PC-9 (cell line): ENCODE results near the gene HS3ST3A1. TPM values are rescaled to one million over a fixed set of nuclear protein-coding genes. Genes with fewer than 3 reads are reported as not detected.

ENCODE experiments used
- BruUV-seq: library from RNA; stranded (reverse); fragments of 400-500 nt; replicated peaks from 2 replicates; lab custom pipeline; 2021; lab: Mats Ljungman, UMichigan
- CTCF ChIA-PET: fragments of 300-600 bp; sonication (Branson Sonifier 250); formaldehyde crosslinking; loops from one replicate; lab custom pipeline; 2022; ENCODE audit warnings: antibody characterized with exemption; lab: Charles Lee
- POLR2A ChIA-PET: fragments of 300-600 bp; sonication (Branson Sonifier 250); formaldehyde crosslinking; loops from one replicate; lab custom pipeline; 2022; ENCODE audit warnings: antibody characterized with exemption; ENCODE audit not compliant: unreplicated experiment; lab: Charles Lee
- DNase-seq, 2 experiments: peaks; one replicate each; pipeline versions ENCODE4 v3.0.0 to v3.0.0-alpha.2; 2015 to 2022; ENCODE audit warnings: mixed read lengths in 1 of 2
- H2AFZ ChIP-seq: fragments of 200-600 bp; sonication (generic); 2 replicates; pipeline ENCODE4 v1.8.1; 2017; ENCODE audit warnings: antibody characterized with exemption
- H3F3A ChIP-seq: fragments of 200-600 bp; sonication (generic); 2 replicates; pipeline ENCODE4 v1.8.1; 2017; ENCODE audit warnings: antibody characterized with exemption, mild to moderate bottlenecking, low read depth; ENCODE audit not compliant: insufficient read depth
- H3K27ac ChIP-seq: fragments of 200-600 bp; sonication (generic); 2 replicates; pipeline ENCODE4 v1.6.1; 2016; ENCODE audit warnings: mixed run types
- H3K27me3 ChIP-seq: fragments of 200-600 bp; sonication (generic); 2 replicates; pipeline ENCODE4 v1.6.1; 2016; ENCODE audit warnings: low read depth, mixed run types; ENCODE audit not compliant: insufficient read depth
- H3K36me3 ChIP-seq: fragments of 200-600 bp; sonication (generic); 2 replicates; pipeline ENCODE4 v1.6.1; 2016; ENCODE audit warnings: low read depth, mixed run types
- H3K4me1 ChIP-seq: fragments of 200-600 bp; sonication (generic); replicated peaks from 2 replicates; pipeline ENCODE4 v1.6.1; 2016; ENCODE audit warnings: mixed run types; ENCODE audit not compliant: insufficient read depth
- H3K4me2 ChIP-seq: fragments of 200-600 bp; sonication (generic); 2 replicates; pipeline ENCODE4 v1.6.1; 2017; ENCODE audit warnings: mixed run types
- H3K4me3 ChIP-seq: fragments of 200-600 bp; sonication (generic); 2 replicates; pipeline ENCODE4 v1.6.1; 2016; ENCODE audit warnings: mixed run types
- H3K79me2 ChIP-seq: fragments of 200-600 bp; sonication (generic); 2 replicates; pipeline ENCODE4 v1.6.1; 2017; ENCODE audit warnings: low read depth, mixed run types
- H3K9me2 ChIP-seq: fragments of 200-600 bp; sonication (generic); 2 replicates; pipeline ENCODE4 v1.8.1; 2017; ENCODE audit warnings: mild to moderate bottlenecking; ENCODE audit not compliant: insufficient read depth
- H3K9me3 ChIP-seq: fragments of 200-600 bp; sonication (generic); 2 replicates; pipeline ENCODE4 v1.8.1; 2016; ENCODE audit warnings: low read depth; ENCODE audit not compliant: insufficient read depth
- H4K20me1 ChIP-seq: fragments of 200-600 bp; sonication (generic); 2 replicates; pipeline ENCODE4 v1.8.1; 2017; ENCODE audit not compliant: insufficient read depth
- EZH2 ChIP-seq: fragments of 200-600 bp; sonication (generic); IDR thresholded peaks from 2 replicates; pipeline ENCODE4 v1.8.0; 2017; ENCODE audit warnings: antibody characterized with exemption, low read depth
- intact Hi-C: fragments of 100-400 bp; cut with micrococcal nuclease; formaldehyde crosslinking; loops from one replicate; pipeline ENCODE4 v1.10.0; 2022; ENCODE audit not compliant: unreplicated experiment
- total RNA-seq: library from RNA; stranded (reverse); gene quantifications from 2 replicates; pipeline ENCODE4 v1.2.3, GENCODE V29; 2021
- TF ChIP-seq, protein P1 (sequence below): fragments of 200-600 bp; sonication (generic); conservative IDR thresholded peaks from 2 replicates; pipeline ENCODE4 v1.6.1; 2017; ENCODE audit warnings: mixed run types, antibody characterized with exemption, mild to moderate bottlenecking, moderate library complexity

HS3ST3A1 gene
- total RNA-seq, 1 experiment from 2014 or later: not detected

DNA sequence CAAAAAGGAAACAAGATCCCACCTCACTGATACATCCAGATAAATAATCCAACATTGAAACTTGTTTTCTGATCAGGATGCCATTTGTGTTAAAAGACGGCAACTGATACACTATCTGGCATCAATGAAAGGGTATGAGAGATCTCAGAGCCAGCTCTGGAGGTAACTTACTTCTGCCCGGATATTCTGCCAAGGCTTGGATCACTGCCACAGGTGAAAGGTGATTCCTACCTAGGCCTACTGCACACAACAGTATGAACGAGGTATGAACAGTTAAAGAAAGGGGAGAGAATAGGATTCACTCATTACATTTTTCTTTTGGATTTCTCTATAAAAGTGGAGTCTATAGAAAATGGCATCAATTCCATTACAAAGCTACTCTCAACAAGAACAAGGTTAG lies 136.1 kb downstream of the HS3ST3A1 start:
- Histone ChIP-seq H3K4me1 (no peaks in the 10 kb centered on the region), H3K4me2 (no peak overlapping the region), H2AFZ (no peak overlapping the region), H4K20me1 (no peaks in the 10 kb centered on the region), H3F3A (no peaks in the 10 kb centered on the region), H3K9me3 (no peaks in the 10 kb centered on the region), H3K4me3 (no peak overlapping the region), H3K9me2 (no peaks in the 10 kb centered on the region), H3K36me3 (no peaks in the 10 kb centered on the region), H3K27ac (no peak overlapping the region), H3K79me2 (no peaks in the 10 kb centered on the region), H3K27me3 (no peaks in the 10 kb centered on the region)
- TF ChIP-seq, protein P1, sequence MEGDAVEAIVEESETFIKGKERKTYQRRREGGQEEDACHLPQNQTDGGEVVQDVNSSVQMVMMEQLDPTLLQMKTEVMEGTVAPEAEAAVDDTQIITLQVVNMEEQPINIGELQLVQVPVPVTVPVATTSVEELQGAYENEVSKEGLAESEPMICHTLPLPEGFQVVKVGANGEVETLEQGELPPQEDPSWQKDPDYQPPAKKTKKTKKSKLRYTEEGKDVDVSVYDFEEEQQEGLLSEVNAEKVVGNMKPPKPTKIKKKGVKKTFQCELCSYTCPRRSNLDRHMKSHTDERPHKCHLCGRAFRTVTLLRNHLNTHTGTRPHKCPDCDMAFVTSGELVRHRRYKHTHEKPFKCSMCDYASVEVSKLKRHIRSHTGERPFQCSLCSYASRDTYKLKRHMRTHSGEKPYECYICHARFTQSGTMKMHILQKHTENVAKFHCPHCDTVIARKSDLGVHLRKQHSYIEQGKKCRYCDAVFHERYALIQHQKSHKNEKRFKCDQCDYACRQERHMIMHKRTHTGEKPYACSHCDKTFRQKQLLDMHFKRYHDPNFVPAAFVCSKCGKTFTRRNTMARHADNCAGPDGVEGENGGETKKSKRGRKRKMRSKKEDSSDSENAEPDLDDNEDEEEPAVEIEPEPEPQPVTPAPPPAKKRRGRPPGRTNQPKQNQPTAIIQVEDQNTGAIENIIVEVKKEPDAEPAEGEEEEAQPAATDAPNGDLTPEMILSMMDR: no peak
- no peak for TF ChIP-seq EZH2
- POLR2A ChIA-PET: no interaction called here
- no TSS peak for BruUV-seq
- no peak for DNase-seq
- CTCF ChIA-PET: no interaction called here
- intact Hi-C loops: no loop called here

DNA sequence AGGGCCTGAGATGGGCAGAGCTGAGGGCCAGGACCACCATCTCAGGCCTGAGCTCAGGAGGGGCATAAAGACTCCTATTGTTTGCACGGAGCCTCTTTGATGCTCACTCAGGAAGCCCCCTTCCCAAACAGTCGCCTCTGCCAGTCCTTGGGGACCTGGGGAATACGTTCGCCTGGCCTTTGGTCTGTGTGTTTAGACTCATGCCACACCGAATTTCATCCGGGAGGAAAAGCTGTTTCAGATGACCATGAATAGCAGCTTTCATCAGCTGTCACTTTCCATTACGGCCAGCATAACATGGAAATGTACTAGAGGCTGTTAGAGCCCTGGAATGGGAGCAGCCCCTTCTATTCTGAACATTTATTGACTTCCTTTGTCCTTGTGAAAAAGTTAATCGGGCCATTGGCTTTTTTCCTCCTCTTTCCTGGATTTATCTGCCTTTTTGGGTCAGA lies 139.0 kb downstream of the HS3ST3A1 start:
- Histone ChIP-seq H3K27me3 (no peaks in the 10 kb centered on the region), H3K4me1 (no peaks in the 10 kb centered on the region), H3K36me3 (no peaks in the 10 kb centered on the region), H2AFZ (no peak overlapping the region), H3K4me2 (no peak overlapping the region), H3F3A (no peaks in the 10 kb centered on the region), H3K9me2 (no peaks in the 10 kb centered on the region), H3K9me3 (no peaks in the 10 kb centered on the region), H3K79me2 (no peaks in the 10 kb centered on the region), H4K20me1 (no peaks in the 10 kb centered on the region), H3K4me3 (no peak overlapping the region), H3K27ac (no peak overlapping the region)
- POLR2A ChIA-PET: no interaction called here
- intact Hi-C loops: no loop called here
- CTCF ChIA-PET: no interaction called here
- TF ChIP-seq, protein P1: no peak
- no peak for TF ChIP-seq EZH2
- DNase-seq: no peak
- no TSS peak for BruUV-seq

DNA sequence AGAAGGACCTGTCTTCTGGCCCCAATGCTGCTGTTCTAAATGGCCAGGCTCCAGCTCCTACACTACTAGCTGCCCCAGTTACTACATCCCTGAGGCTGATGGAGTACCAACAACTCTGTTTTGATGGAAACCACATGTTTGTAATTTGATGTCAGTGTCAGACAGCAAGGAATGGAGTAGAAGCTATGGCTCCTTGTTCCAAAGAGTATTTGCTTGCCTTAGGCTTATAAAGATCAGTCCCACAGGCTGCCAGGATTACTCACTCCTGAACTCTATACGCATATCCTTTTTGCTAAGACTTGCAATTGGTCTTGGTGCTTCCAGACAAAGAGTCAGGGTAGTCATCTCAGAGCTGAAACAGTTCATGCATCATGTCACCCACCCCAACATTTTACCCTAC lies 139.6 kb downstream of the HS3ST3A1 start:
- Histone ChIP-seq H3K27me3 (no peaks in the 10 kb centered on the region), H3K27ac (no peak overlapping the region), H3K4me1 (no peaks in the 10 kb centered on the region), H3K4me2 (no peak overlapping the region), H3K9me3 (no peaks in the 10 kb centered on the region), H3K79me2 (no peaks in the 10 kb centered on the region), H2AFZ (no peak overlapping the region), H3K9me2 (no peaks in the 10 kb centered on the region), H4K20me1 (no peaks in the 10 kb centered on the region), H3F3A (no peaks in the 10 kb centered on the region), H3K36me3 (no peaks in the 10 kb centered on the region), H3K4me3 (no peak overlapping the region)
- ChIA-PET CTCF (no interaction called here), POLR2A (no interaction called here)
- DNase-seq: no peak
- TF ChIP-seq, protein P1: no peak
- TF ChIP-seq EZH2: no peak
- intact Hi-C loops: no loop called here
- no TSS peak for BruUV-seq
